Thoracic aorta (tissue), 2 donors: ENCODE results near the gene NUDCD3. TPM values are rescaled to one million over a fixed set of nuclear protein-coding genes. Genes with fewer than 3 reads are reported as not detected.

Experiments
- ATAC-seq: fragments of 150-250 bp; one replicate; pipeline ENCODE4 v1.8.0; 2017; ENCODE audit warnings: low read depth; ENCODE audit not compliant: insufficient number of reproducible peaks, low FRiP score
- DNase-seq: peaks from one replicate; pipeline ENCODE4 v3.0.0-alpha.2; 2020; ENCODE audit warnings: low spot score
- H3K27ac ChIP-seq, 2 donors: fragments of 200-600 bp; sonication (generic); 1 replicate in 1 of 2; 2 replicates in 1 of 2; pipeline ENCODE4 v1.5.1; 2016; ENCODE audit warnings: mild to moderate bottlenecking in 2 of 2, moderate library complexity in 2 of 2
- H3K27me3 ChIP-seq: fragments of 200-600 bp; sonication (generic); replicated peaks from 2 replicates; pipeline ENCODE4 v1.6.0; 2016; ENCODE audit warnings: mild to moderate bottlenecking; ENCODE audit not compliant: insufficient read depth
- H3K36me3 ChIP-seq: fragments of 200-600 bp; sonication (generic); one replicate; pipeline ENCODE4 v1.5.1; 2016
- H3K4me1 ChIP-seq, 2 donors: fragments of 200-600 bp; sonication (generic); 1 replicate in 1 of 2; 2 replicates in 1 of 2; pipeline versions ENCODE4 v1.5.1 to v1.6.0; 2016; ENCODE audit warnings: low read depth in 2 of 2, mild to moderate bottlenecking in 1 of 2; ENCODE audit not compliant: control insufficient read depth in 1 of 2
- H3K4me3 ChIP-seq: fragments of 200-600 bp; sonication (generic); 2 replicates; pipeline ENCODE4 v1.5.1; 2016; ENCODE audit warnings: mild to moderate bottlenecking
- H3K9me3 ChIP-seq: fragments of 200-600 bp; sonication (generic); 2 replicates; pipeline ENCODE4 v1.5.1; 2016
- CTCF ChIP-seq: fragments of 200-600 bp; sonication (generic); IDR thresholded peaks from one replicate; pipeline ENCODE4 v1.5.1; 2019; ENCODE audit warnings: antibody characterized with exemption
- total RNA-seq, 2 donors: library from RNA; depleted of rRNA; stranded (reverse); fragments of >200 nt; gene quantifications; one replicate each; pipeline versions ENCODE4 v1.1.0 to v1.2.3, GENCODE V29; 2016

The NUDCD3 gene
- total RNA-seq, 2 donors from 2014 or later: 57.0 to 64.5 TPM

- no peak for TF ChIP-seq CTCF
- H3K4me1 ChIP-seq: peaks cover 20 to 51% of the 10 kb centered on the region in 2 donors
- no peak for DNase-seq
- no peak overlapping the region for H3K4me3 ChIP-seq
- H3K27ac ChIP-seq: no peak overlapping the region
- peaks cover 36% of the 10 kb centered on the region for H3K36me3 ChIP-seq
- ATAC-seq: no peak
- H3K27me3 ChIP-seq: no peaks in the 10 kb centered on the region
- no peaks in the 10 kb centered on the region for H3K9me3 ChIP-seq
Measured at GRCh38 chr7:44484482-44485313, 5.8 kb downstream of the NUDCD3 start.

- TF ChIP-seq CTCF: no peak
- DNase-seq (no peak), ATAC-seq (no peak)
- Histone ChIP-seq H3K27ac (no peak overlapping the region), H3K4me3 (no peak overlapping the region), H3K36me3 (peaks cover 38% of the 10 kb centered on the region), H3K9me3 (no peaks in the 10 kb centered on the region), H3K27me3 (no peaks in the 10 kb centered on the region), H3K4me1 (peaks cover 9 to 32% of the 10 kb centered on the region in 2 donors)
Measured at GRCh38 chr7:44482502-44483485, 7.7 kb downstream of the NUDCD3 start.

- ATAC-seq (no peak), DNase-seq (no peak)
- Histone ChIP-seq H3K4me3 (no peak overlapping the region), H3K36me3 (peaks cover 33% of the 10 kb centered on the region), H3K27me3 (no peaks in the 10 kb centered on the region), H3K27ac (no peak overlapping the region), H3K4me1 (peaks cover 0 to 23% of the 10 kb centered on the region in 2 donors), H3K9me3 (no peaks in the 10 kb centered on the region)
- TF ChIP-seq CTCF: no peak
Measured at GRCh38 chr7:44477938-44478337, 12.5 kb downstream of the NUDCD3 start.

- Histone ChIP-seq H3K4me1 (peaks cover 0 to 24% of the 10 kb centered on the region in 2 donors), H3K27me3 (no peaks in the 10 kb centered on the region), H3K9me3 (no peaks in the 10 kb centered on the region), H3K4me3 (no peak overlapping the region), H3K27ac (peak overlapping the region in 1 of 2 donors; percentile 45), H3K36me3 (peaks cover 27% of the 10 kb centered on the region)
- DNase-seq (no peak), ATAC-seq (peak; percentile 83)
- TF ChIP-seq CTCF: peak; percentile 97
Measured at GRCh38 chr7:44477063-44477830, 13.2 kb downstream of the NUDCD3 start.
